A549 treated with GW870086 at 1 μM for 4 hours (cell line): ENCODE data around the gene SENP8. TPM values are rescaled to one million over a fixed set of nuclear protein-coding genes. Genes with fewer than 3 reads are reported as not detected.

Experiments
- total RNA-seq: library from RNA; stranded (reverse); fragments of 200-300 nt; extraction: Qiagen RNA extraction; gene quantifications from 5 replicates; pipeline ENCODE4 v1.2.3, GENCODE V29; 2022; ENCODE audit warnings: low read depth

SENP8 gene
- total RNA-seq, result 1.6 to 2.1 TPM (median 1.7 TPM) in 5 replicates

GRCh38 chr15:72118017-72118978 is at the start of gene SENP8, which contains the start of gene MYO9A:
SENP8 (plus strand) TSS chr15:72118403; CDS start chr15:72139624, 21,221 bp downstream.
MYO9A (minus strand) TSS chr15:72118150; CDS start chr15:72046563, 71,587 bp downstream.

Other genes with a start within 250 kb of the SENP8 start
- gene MYO9A, start 253 bp upstream of the SENP8 start, total RNA-seq, result 8.2 to 11.3 TPM (median 10.1 TPM) in 5 replicates
- 0.07 to 0.21 TPM (median 0.17 TPM) in 3 of 5 replicates, not detected in the others for gene GRAMD2A, start 79.4 kb downstream of the SENP8 start, total RNA-seq
- 2,891 to 3,252 TPM (median 3,147 TPM) in 5 replicates for gene PKM, start 112.8 kb downstream of the SENP8 start, total RNA-seq
- 48.2 to 63.2 TPM (median 62.4 TPM) in 5 replicates for gene PARP6, start 154.2 kb downstream of the SENP8 start, total RNA-seq
- gene CELF6, start 201.8 kb downstream of the SENP8 start, total RNA-seq, result 0.11 to 0.24 TPM (median 0.16 TPM) in 5 replicates